AG04449 (cell line): Measurements from ENCODE around the gene UQCRC1.

ENCODE experiments used
- CTCF ChIA-PET: fragments of 350-600 bp; formaldehyde crosslinking; extraction: SDS; loops from one replicate; lab custom pipeline; 2021; ENCODE audit warnings: antibody characterized with exemption; lab: Yijun Ruan, JAX
- POLR2A ChIA-PET: fragments of 400-600, 350-600 bp; formaldehyde crosslinking; extraction: SDS; loops from one replicate; lab custom pipeline; 2020; ENCODE audit warnings: antibody characterized with exemption, inconsistent platforms; lab: Yijun Ruan, JAX
- DNase-seq: peaks from one replicate; pipeline ENCODE4 v3.0.0-alpha.2; 2010; ENCODE audit warnings: low read depth, low spot score
- H3K4me3 ChIP-seq: 2 replicates; pipeline ENCODE4 v1.5.1; 2011; ENCODE audit warnings: low read depth, mild to moderate bottlenecking, control low read depth, low read length
- TF ChIP-seq, protein P1 (sequence below): IDR thresholded peaks from one replicate; pipeline ENCODE4 v1.5.1; 2011; ENCODE audit warnings: mild to moderate bottlenecking, moderate library complexity, low read length, control low read depth, inconsistent platforms; ENCODE audit not compliant: insufficient read depth; ENCODE audit errors: missing control alignments

UQCRC1 gene

DNA sequence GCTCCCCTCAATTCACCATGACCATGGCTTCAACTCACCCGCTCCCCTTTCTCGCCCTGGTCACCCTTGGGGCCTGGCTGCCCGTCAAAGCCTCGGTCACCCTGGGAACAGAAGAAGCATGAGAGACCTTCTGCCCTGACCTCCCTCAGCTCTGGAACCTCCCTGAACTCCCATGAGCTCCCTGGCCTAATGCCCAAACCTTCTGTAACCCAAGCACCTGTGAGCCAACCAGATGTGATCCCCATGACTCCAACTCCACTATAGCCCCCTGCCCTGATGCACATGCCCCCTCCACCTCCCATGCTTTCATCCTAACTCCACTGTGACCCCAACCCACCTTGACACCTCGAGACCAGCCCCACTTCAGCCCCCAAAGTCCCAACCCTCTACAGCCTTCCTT, 42.4 kb downstream of the UQCRC1 start:
- no peak overlapping the region for H3K4me3 ChIP-seq
- DNase-seq: no peak
- ChIA-PET CTCF (interaction anchor here (0.7 to 4.7 kb wide), 2 partner anchors 9 to 131 kb away, joined by 3 to 23 read pairs; no protein-coding TSS in a partner anchor), POLR2A (interaction anchor here (0.5 to 1.7 kb wide), 5 partner anchors 10 to 68 kb away, joined by 3 to 5 read pairs (median 3); partner anchors contain the start of gene SLC26A6)
- TF ChIP-seq, protein P1, sequence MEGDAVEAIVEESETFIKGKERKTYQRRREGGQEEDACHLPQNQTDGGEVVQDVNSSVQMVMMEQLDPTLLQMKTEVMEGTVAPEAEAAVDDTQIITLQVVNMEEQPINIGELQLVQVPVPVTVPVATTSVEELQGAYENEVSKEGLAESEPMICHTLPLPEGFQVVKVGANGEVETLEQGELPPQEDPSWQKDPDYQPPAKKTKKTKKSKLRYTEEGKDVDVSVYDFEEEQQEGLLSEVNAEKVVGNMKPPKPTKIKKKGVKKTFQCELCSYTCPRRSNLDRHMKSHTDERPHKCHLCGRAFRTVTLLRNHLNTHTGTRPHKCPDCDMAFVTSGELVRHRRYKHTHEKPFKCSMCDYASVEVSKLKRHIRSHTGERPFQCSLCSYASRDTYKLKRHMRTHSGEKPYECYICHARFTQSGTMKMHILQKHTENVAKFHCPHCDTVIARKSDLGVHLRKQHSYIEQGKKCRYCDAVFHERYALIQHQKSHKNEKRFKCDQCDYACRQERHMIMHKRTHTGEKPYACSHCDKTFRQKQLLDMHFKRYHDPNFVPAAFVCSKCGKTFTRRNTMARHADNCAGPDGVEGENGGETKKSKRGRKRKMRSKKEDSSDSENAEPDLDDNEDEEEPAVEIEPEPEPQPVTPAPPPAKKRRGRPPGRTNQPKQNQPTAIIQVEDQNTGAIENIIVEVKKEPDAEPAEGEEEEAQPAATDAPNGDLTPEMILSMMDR: no peak

DNA sequence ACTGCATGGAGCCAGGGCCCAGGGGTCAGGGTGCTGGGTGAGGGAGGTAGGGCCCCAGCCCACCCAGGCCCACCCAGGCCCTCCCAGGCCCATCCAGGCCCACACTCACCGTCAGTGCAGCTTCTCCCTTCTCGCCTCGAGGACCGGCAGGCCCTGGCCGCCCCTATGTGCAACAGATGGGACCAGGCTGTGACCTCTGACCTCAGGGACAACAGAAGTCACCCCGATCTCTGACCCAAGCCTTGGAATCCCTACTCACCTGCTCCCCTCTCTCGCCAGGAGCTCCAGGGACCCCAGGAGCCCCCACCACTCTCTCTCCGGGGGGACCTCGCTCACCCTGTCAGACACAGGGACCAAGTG, 43.1 kb downstream of the UQCRC1 start:
- H3K4me3 ChIP-seq: no peak overlapping the region
- CTCF ChIA-PET: interaction anchor here (0.7 to 4.7 kb wide), 2 partner anchors 8 to 130 kb away, joined by 3 to 23 read pairs; no protein-coding TSS in a partner anchor
- DNase-seq: no peak
- TF ChIP-seq, protein P1: no peak
- POLR2A ChIA-PET: interaction anchor here (1.1 to 1.7 kb wide), 2 partner anchors 9 to 69 kb away, joined by 3 to 4 read pairs; partner anchors contain the start of gene SLC26A6

DNA sequence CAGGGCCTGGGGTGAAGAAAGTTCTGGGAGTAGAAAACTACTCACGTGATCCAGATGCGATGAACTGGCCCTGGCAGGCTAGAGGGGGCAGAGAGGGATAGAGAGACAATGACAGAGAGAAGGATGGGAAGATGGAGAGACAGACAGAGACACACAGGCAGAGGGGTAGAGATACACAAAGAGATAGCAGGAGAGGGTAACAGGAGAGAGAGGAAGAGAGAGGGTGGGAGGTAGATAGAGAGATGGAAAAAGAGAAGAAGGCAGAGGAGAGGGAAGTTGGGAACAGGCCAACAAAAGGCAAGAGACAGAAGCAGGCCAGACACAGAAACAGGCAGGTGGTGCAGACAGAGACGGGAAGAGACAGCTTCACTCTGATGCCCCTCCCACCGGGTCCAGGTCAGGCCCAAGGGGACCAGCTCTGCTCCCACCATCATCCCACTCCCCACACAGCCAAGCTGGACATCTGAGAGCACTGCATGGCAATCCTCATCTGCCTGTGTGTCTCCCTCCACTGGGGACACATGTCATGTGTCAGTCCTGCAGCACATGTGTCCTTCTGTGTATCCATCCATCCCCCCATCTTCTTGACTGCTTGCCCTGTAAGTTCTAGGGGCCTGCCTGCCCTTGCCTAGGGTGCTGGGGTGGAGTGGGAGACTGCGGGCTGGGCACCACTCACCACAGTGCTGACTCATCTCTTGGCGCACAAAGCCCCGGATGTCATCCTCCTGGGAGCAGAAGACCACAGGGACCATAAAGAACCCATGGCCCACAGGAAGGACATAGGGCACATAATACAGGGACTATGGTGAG, 43.6 kb downstream of the UQCRC1 start:
- ChIA-PET POLR2A (interaction anchor here (0.7 to 1.7 kb wide), 4 partner anchors 9 to 69 kb away, joined by 3 to 5 read pairs (median 4); partner anchors contain the start of gene SLC26A6), CTCF (interaction anchor here (1.1 to 4.7 kb wide), 2 partner anchors 7 to 11 kb away, joined by 3 to 23 read pairs; no protein-coding TSS in a partner anchor)
- H3K4me3 ChIP-seq: no peak overlapping the region
- DNase-seq: no peak
- TF ChIP-seq, protein P1: no peak

DNA sequence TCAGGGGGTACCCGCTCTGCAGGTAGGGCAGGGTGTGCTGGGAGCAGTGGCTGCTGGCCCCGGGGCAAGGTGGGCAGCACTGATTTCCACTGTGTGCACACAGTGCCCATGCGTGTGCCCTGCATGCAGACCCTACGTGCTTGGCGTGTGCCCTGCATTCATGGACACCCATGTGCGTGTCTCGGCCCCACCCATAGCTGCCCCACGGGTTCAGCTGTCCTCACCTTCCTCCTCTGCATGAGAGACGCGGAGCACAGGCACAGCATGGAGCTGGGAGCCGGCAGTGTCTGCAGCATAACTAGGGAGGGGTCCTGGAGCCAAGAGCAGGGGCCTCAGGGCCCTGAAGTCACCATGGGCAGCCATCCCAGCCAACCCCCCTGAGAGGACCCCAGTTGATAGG, 44.3 kb downstream of the UQCRC1 start:
- no peak overlapping the region for H3K4me3 ChIP-seq
- TF ChIP-seq, protein P1: no peak
- CTCF ChIA-PET: interaction anchor here (0.6 to 9.1 kb wide), 3 partner anchors 12 to 70 kb away, joined by 3 to 88 read pairs (median 3); partner anchors contain the start of gene SLC26A6
- DNase-seq: no peak
- POLR2A ChIA-PET: interaction anchor here (0.7 to 1.7 kb wide), 3 partner anchors 31 to 70 kb away, joined by 4 to 5 read pairs (median 4); partner anchors contain the start of gene SLC26A6

DNA sequence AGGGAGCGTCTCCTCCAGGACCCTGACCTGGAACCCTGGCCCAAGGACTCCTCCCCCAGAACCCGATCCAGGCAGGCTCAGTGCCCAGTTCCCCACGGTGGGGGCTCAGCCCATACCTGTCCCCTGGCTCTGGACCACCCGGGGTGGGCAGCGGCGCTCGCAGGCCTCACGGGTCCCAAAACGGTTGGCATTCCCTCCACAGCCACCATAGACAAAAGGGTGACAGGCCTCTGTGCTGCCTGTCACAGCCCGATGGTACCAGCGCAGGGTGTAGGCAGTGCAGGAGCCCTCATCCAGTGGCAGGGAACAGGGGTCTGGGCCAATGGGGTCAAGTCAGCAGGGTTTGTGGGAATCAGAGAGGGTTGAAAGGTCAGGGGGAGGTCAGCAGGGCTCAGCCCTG, 44.8 kb downstream of the UQCRC1 start:
- ChIA-PET POLR2A (no interaction called here), CTCF (interaction anchor here (0.6 to 9.1 kb wide), 6 partner anchors 13 to 128 kb away, joined by 3 to 88 read pairs (median 4); partner anchors contain the start of gene SLC26A6)
- DNase-seq: no peak
- H3K4me3 ChIP-seq: no peak overlapping the region
- TF ChIP-seq, protein P1: no peak
